ENCODE data around the gene CMIP.

DNA sequence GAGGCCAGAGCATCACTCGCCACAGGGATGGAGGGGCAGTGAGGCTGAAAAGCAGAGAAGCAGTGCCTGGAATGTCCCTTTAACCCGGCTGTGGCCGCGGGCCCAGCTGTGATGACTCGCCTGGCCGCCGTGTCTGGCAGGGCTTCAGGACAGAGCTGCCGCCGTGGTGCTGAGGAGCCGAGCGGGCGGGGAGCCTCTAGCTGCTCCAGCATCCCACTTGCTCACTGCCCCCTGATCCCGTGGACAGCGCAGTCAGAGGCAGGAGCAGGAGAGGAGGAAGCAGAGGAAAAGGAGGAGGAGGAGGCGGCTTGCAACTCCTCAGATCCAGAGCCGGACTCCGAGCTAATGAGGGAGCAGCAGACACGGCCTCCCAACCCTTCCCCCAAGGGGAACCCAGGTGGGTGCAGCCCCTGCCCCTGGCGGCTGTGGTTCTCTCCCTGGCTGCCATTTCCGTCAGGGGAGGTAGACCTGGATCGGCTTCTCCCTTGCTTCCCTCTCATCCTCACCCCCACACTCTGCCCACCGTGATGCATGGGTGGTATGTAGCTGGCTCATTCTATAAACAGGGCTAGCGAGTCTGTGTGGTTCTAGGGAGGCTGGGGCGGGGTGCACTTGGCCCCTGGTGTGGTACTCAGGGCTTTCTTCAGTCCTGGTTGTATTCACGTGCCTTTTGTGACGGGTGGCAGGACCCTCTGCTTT is 165.7 kb downstream of the CMIP start:
- TF ChIP-seq CTBP1 (IDR thresholded peaks at IDR 0.05; ENCODE audit: borderline replicate concordance) (no peak), FOXM1 (IDR thresholded peaks at IDR 0.05; ENCODE audit: borderline replicate concordance) (no peak), SP1 (IDR thresholded peaks at IDR 0.05) (no peak), LEF1 (IDR thresholded peaks at IDR 0.05; ENCODE audit: borderline replicate concordance) (no peak), SUZ12 (IDR thresholded peaks at IDR 0.05) (no peak), FOXK2 (IDR thresholded peaks at IDR 0.05) (no peak), ELF4 (IDR thresholded peaks at IDR 0.05) (no peak), NFRKB (IDR thresholded peaks at IDR 0.05) (no peak), TARDBP (IDR thresholded peaks at IDR 0.05) (no peak), FOXA1 (IDR thresholded peaks at IDR 0.05) (no peak), L3MBTL2 (conservative IDR thresholded peaks at IDR 0.05) (no peak), BHLHE40 (IDR thresholded peaks at IDR 0.05; ENCODE audit: borderline replicate concordance) (no peak)
- TF ChIP-seq, protein P1, sequence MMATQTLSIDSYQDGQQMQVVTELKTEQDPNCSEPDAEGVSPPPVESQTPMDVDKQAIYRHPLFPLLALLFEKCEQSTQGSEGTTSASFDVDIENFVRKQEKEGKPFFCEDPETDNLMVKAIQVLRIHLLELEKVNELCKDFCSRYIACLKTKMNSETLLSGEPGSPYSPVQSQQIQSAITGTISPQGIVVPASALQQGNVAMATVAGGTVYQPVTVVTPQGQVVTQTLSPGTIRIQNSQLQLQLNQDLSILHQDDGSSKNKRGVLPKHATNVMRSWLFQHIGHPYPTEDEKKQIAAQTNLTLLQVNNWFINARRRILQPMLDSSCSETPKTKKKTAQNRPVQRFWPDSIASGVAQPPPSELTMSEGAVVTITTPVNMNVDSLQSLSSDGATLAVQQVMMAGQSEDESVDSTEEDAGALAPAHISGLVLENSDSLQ (IDR thresholded peaks at IDR 0.05): no peak
